HUDEP-2 (cell line): ENCODE data around the gene RHBDF1.

Source experiments
- DNase-seq, 76 experiments: peaks; one replicate each; lab custom pipeline; 2025; ENCODE audit not compliant: unreplicated experiment in 76 of 76; lab: John Stamatoyannopoulos, UW

RHBDF1 gene

GRCh38 chr16:94918-95265 lies 22.5 kb upstream of the RHBDF1 start:
- DNase-seq = peak in 2 of 76 experiments; percentile 7 to 47

GRCh38 chr16:92431-93339 lies 20.3 kb upstream of the RHBDF1 start:
- DNase-seq = no peak

GRCh38 chr16:91484-91883 lies 19.1 kb upstream of the RHBDF1 start:
- peak in 66 of 76 experiments; percentile 13 to 81 (median 52) for DNase-seq

DNA sequence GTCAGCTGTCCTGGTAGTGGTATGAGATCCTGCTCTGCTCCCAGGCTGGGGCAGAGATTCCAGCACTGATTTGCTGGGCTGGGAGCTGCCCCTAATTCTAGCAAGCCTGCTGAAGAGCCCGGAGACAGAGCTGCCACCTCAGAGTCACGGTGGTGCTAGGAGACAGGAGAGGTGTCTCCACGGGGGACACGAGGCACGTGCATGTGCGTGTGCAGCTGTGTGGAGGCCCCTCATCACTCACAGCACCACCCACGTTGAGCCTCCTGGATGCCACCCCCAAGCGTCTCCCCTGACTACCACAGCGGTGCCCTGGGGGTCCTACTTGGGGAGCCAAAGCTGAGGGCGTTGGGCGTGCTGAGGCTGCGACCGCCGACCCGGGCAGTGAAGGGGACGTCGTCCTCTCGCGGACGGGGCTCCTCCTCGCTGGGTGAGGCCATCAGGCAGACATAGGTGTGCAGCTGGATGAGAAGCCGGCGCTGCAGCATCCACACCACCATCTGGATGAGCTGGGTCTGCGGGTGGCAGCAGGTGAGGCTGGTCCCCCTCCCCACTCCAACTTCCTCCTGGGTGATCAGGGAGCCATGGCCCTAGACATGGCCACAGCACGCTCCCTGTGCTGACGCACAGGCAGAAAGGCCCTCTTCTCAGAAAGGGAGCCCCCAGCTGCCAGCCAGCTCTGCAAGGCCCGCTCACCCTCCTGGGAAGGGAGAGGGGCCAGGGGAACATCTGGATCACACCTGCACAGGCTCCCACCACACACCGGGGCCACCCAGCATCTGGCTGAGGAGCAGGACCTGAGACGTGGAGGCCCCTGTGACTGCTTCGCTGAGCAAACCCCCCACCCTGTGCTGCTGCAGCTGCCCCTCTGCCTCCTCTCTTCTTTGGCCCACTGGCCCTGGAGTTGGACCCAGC lies 17.2 kb upstream of the RHBDF1 start:
- DNase-seq = no peak

- no peak for DNase-seq
Observed at GRCh38 chr16:88613-89012, 16.2 kb upstream of the RHBDF1 start.

- DNase-seq = no peak
Observed at GRCh38 chr16:86483-86952, 14.1 kb upstream of the RHBDF1 start.

DNA sequence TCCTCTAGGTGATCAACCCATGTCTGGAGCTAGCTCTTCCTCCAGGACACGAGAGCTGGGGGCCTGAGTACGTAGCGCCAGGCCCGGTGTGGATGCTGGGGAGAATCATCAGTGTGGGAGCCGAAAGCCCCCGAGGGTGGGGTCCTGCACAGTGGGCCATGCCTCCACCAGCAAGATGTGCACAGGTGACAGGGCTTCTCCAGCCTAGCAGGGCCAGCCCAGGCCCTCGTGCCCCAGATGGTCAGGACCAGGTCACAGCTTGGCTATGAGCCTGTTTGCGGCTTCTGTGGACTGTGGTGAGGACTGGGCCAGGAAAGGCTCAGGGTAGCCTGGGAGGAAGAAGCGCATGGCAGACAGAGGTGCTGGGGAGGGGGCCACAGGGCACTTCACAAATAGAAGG lies 13.4 kb upstream of the RHBDF1 start:
- DNase-seq = no peak

- no peak for DNase-seq
Observed at GRCh38 chr16:85407-85782, 13.0 kb upstream of the RHBDF1 start.

- DNase-seq = peak in 50 of 76 experiments; percentile 8 to 75 (median 40)
Observed at GRCh38 chr16:84718-85406, 12.4 kb upstream of the RHBDF1 start.

DNA sequence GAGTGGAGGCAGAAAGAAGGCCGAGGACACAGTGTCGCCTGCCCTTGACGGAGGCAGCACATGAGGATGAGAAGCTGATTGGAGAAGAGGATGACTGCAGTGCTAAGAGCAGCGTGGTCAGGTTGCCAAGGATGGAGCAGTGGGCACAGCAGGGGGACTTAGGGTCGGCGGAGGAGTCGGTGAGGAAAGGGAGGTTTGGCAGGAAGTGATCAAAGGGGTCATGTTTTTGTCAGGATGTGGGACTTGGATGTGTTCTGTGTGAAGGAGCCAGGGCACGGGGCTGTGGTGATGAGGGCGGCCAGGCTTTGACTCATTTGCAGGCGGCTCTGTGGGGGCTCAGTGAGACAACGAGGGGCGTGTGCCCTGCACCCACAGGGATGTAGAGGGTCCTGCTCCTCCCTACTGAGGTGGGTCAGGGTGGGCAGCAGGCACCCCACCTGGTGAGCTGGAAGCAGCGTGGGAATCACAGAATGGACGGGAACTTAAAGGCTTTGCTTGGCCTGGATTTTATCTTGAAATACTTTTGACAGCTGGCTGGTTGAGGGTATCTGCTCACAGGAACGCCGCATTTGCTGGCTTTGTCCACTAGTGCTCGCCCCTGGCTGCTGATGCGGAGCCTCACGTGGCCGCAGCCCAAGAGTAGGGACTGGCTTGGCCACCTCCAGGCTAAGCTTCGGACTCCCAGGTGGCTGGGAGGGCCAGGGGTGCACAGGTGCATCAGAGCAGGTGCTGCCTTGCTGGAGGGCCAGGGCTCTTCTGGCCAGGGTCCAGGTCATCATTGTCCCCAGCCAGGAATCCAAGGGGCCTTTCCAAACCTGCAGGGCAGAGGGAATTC lies 11.6 kb upstream of the RHBDF1 start:
- DNase-seq = no peak

GRCh38 chr16:83060-83603 lies 10.7 kb upstream of the RHBDF1 start:
- no peak for DNase-seq

DNA sequence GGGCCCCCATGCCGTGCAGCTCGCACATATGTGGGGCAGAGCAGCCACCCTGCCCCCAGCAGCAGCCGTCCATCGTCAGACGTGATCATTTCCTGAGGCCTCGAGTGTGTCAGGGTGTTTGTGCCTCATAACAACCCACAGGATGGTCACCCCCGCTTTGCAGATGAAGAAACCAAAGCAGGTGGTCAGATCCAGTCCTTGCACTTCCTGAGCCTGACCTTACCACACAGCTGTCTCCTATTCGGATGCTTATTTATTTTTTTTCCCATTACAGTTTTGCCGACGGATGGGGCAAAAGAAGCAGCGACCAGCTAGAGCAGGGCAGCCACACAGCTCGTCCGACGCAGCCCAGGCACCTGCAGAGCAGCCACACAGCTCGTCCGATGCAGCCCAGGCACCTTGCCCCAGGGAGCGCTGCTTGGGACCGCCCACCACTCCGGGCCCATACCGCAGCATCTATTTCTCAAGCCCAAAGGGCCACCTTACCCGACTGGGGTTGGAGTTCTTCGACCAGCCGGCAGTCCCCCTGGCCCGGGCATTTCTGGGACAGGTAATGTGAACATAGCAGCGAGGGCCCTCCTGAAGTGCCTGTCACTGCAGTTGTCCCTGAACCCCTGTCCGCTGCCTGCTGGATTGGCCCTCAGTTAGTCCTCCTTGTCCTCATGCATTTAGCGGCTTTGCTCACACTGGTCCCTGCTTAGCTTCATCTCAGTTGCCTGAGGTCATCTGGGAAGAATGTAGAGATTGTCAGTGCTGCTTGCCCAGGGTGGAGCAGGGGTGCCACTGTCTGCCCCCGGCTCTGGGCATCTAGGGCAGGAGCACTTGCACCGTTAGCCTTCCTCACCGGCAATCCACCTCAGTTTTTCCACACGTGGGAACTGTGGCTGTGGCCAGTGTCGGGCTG lies 7.0 kb upstream of the RHBDF1 start:
- DNase-seq = no peak

DNA sequence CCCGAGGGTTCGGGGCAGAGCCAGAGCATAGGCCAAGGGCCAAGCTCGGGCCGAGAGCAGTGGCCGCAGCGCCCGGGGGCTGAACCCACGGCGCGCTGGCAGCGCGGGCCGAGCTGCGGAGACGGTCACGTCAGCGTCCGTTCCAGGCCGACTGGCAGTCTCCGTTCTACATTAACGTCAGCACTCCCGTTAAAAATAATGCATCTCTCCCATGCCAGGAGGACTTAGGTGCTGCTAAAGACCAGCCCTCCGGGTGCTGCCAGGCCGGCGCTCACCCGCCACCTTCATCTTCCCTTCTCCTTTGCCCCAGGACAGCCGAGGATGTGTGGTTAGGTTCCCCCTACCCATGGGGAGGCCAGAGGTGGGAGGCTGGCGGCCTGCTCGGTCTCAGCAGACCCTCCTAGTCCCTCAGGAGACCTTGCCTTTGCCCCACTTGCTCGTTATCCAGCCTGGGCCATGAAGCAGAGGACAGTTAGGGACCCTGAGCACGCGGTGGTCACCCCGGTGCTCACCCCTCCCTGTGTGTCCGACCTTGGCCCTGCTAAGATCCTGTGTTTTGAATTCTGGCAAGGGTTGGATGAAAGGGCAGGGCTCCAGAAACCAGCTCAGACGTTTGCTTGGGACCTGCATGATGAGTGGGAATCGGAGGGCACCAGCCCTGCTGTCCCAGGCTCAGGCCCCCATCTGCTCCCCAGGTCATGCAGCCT lies 6.2 kb upstream of the RHBDF1 start:
- peak in 5 of 76 experiments; percentile 8 to 42 (median 18) for DNase-seq

GRCh38 chr16:77807-78443 lies 5.5 kb upstream of the RHBDF1 start, which contains the start of gene MPG:
Gene MPG (plus strand): TSS chr16:78225. CDS start chr16:78310, 85 bp downstream.
- DNase-seq = peak in 66 of 76 experiments; percentile 10 to 81 (median 55)

DNA sequence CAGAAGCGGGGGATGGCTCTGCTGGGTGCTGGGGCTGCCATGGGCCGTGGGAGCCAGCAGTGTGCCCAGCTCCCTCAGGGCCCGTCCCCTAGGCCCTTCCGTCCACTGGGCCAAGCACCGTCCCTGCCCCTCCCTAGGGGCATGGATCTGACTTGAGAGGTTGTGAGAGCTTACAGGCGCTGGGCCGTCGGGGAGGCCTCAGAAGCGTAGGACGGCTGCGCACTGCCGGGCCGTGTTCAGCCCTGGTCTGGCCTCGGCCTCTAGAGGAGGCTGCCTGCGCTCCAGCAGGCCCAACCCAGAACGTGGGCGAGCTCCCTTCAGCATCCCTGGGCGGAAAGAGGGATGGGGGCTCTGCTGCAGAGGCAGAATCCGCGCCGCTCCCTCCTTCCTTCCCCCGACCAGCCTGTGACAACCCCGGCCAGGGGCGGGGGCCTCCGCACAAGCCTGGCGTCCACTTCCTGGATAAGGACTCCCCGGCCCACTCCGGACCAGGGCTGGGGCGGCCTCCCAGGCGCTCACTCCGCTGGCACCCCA lies 4.9 kb upstream of the RHBDF1 start:
- DNase-seq = peak in 11 of 76 experiments; percentile 10 to 37 (median 20)

DNA sequence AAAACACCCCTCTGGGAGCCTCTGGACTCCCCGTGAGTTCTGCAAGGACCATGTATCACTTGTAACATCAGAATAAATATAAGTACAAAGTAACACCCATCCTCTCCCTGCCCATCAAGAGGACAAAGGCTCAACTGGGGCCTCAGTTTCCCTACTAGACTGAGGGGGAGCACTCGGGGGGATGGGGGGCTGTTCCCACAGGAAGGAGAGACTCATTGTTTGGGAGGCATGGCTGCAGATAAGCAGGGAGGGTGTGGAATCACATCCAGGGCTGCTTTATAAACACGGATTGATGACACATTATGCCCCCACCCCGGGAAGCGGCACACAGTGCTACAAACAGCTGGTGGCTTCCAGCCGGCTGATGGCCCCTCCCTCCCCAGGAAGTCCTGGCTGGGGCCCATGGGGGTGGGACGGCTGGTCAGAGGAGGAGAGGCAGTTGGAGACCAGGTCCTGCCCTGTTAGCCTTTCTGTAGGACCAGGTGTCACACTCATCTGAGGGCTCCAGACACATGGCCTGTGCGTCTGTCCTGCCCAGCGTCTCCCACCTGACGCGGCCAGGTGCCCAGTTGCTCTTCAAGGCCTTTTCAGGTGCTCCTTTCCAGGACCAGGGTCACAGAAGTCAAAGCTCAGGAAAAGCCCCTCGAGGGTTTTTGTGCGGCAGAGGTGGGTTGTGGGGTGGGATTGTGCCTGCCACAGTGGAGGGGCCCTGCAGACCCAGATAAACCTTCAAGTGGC lies 4.3 kb upstream of the RHBDF1 start:
- DNase-seq = peak in 19 of 76 experiments; percentile 2 to 55 (median 21)
